IMR-90 (cell line): Measurements from ENCODE around the gene PCCA.

Experiments used
- POLR2A ChIP-seq: IDR thresholded peaks from 2 replicates; pipeline ENCODE4 v1.6.1; 2012; ENCODE audit warnings: mild to moderate bottlenecking, low read depth, low read length
- TF ChIP-seq, protein P1 (sequence below): conservative IDR thresholded peaks from 2 replicates; pipeline ENCODE4 v1.5.1; 2012; ENCODE audit warnings: mild to moderate bottlenecking, low read depth, low read length, improper control_type of control experiment

DNA sequence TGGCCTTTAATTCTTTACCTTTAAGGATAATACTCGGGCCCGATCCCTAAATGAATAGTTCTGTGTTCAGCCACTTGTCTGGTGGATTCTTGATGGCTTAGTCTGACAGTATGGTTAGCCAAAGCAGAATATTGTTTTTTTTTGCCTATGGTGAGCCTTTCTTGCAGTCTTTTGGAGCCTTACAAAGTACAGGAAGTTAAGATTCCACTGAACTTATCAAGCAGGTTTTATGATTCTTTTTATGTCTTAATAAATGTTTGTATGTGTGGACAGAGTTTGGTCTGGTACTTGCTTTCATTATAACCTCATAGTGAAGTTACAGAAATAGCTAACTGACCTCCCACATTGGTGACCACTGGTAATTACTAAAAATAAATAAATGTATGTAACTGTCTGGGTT is 17.1 kb downstream of the PCCA start:
- TF ChIP-seq, protein P1, sequence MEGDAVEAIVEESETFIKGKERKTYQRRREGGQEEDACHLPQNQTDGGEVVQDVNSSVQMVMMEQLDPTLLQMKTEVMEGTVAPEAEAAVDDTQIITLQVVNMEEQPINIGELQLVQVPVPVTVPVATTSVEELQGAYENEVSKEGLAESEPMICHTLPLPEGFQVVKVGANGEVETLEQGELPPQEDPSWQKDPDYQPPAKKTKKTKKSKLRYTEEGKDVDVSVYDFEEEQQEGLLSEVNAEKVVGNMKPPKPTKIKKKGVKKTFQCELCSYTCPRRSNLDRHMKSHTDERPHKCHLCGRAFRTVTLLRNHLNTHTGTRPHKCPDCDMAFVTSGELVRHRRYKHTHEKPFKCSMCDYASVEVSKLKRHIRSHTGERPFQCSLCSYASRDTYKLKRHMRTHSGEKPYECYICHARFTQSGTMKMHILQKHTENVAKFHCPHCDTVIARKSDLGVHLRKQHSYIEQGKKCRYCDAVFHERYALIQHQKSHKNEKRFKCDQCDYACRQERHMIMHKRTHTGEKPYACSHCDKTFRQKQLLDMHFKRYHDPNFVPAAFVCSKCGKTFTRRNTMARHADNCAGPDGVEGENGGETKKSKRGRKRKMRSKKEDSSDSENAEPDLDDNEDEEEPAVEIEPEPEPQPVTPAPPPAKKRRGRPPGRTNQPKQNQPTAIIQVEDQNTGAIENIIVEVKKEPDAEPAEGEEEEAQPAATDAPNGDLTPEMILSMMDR: no peak
- no peak for TF ChIP-seq POLR2A
